Measurements from ENCODE around the gene TMEM178A.

GRCh38 chr2:39625927-39626270 lies 39.8 kb upstream of the TMEM178A start:
- TF ChIP-seq CTCF (IDR thresholded peaks at IDR 0.05): no peak
- TF ChIP-seq POLR2A (IDR thresholded peaks at IDR 0.05): no peak

Data from sigmoid colon (tissue), 3 donors.